HepG2 (cell line): Measurements from ENCODE around the gene QSOX1. TPM values are rescaled to one million over a fixed set of nuclear protein-coding genes. Genes with fewer than 3 reads are reported as not detected.

Source experiments
- ATAC-seq: fragments of 200-7000 bp; cut with Tn5 transposase; 3 replicates; pipeline ENCODE4 v1.9.1; 2020; ENCODE audit warnings: mild to moderate bottlenecking, moderate library complexity
- BruUV-seq: library from RNA; stranded (reverse); fragments of 400-500 nt; replicated peaks from 2 replicates; lab custom pipeline; 2021; lab: Mats Ljungman, UMichigan
- CTCF ChIA-PET: fragments of 300-600 bp; formaldehyde crosslinking; extraction: SDS; loops from one replicate; lab custom pipeline; 2021; ENCODE audit warnings: low total read pairs, inconsistent platforms, low intra/inter-chr PET ratio; lab: Yijun Ruan, JAX
- POLR2A ChIA-PET: fragments of 350-600 bp; sonication (Branson Sonifier 250); formaldehyde crosslinking; loops from one replicate; lab custom pipeline; 2020; ENCODE audit warnings: antibody characterized with exemption, inconsistent platforms; lab: Yijun Ruan, JAX
- DNase-seq: peaks from one replicate; pipeline ENCODE4 v3.0.0-alpha.2; 2015; ENCODE audit warnings: low spot score
- FAIRE-seq: peaks from 3 replicates; lab custom pipeline; 2011; peaks lifted over from hg19 to GRCh38; lab: Jason Lieb, UNC
- H2AFZ ChIP-seq: one replicate; pipeline ENCODE4 v1.6.1; 2011; ENCODE audit warnings: low read length, inconsistent platforms
- H3K27ac ChIP-seq: fragments of 300-600 bp; 3 replicates; pipeline ENCODE4 v1.8.0; 2011; ENCODE audit warnings: mixed run types, mild to moderate bottlenecking, mixed read lengths, low read length, inconsistent platforms; ENCODE audit not compliant: insufficient read depth; ENCODE audit errors: extremely low read length
- H3K27me3 ChIP-seq, 2 experiments: fragments of 200-600 bp in 1 of 2; 2 replicates in 1 of 2; 3 replicates in 1 of 2; pipeline versions ENCODE4 v1.6.0 to v1.8.0; 2011; ENCODE audit warnings: low read length in 2 of 2, mild to moderate bottlenecking in 2 of 2, moderate library complexity in 2 of 2, inconsistent platforms in 1 of 2; ENCODE audit not compliant: insufficient read depth in 2 of 2, control insufficient read depth in 1 of 2
- H3K36me3 ChIP-seq, 2 experiments: fragments of 200-600 bp in 1 of 2; replicated peaks in 1 of 2; 2 replicates in 1 of 2; 3 replicates in 1 of 2; pipeline versions ENCODE4 v1.5.1 to v1.8.0; 2011; ENCODE audit warnings: low read length in 2 of 2, inconsistent platforms in 1 of 2; ENCODE audit not compliant: insufficient read depth in 2 of 2, control insufficient read depth in 1 of 2
- H3K4me1 ChIP-seq: 2 replicates; pipeline ENCODE4 v1.5.1; 2012; ENCODE audit warnings: low read length, inconsistent platforms; ENCODE audit not compliant: insufficient read depth
- H3K4me2 ChIP-seq: 2 replicates; pipeline ENCODE4 v1.6.0; 2011; ENCODE audit warnings: low read depth, low read length, inconsistent platforms
- H3K4me3 ChIP-seq, 3 experiments: fragments of 200-600 bp in 1 of 3; sonication (generic), shearing (Covaris generic) in 1 of 3; replicated peaks in 1 of 3; 2 replicates each; pipeline ENCODE4 v1.5.1; 2011 to 2016; ENCODE audit warnings: low read length in 3 of 3, inconsistent platforms in 2 of 3, low read depth in 2 of 3, mild to moderate bottlenecking in 2 of 3, control low read depth in 1 of 3, mixed read lengths in 1 of 3; ENCODE audit not compliant: insufficient read depth in 1 of 3
- H3K79me2 ChIP-seq: one replicate; pipeline ENCODE4 v1.6.1; 2011; ENCODE audit warnings: low read length, inconsistent platforms; ENCODE audit not compliant: insufficient read depth
- H3K9ac ChIP-seq: 2 replicates; pipeline ENCODE4 v1.6.0; 2011; ENCODE audit warnings: mild to moderate bottlenecking, low read depth, low read length, inconsistent platforms; ENCODE audit not compliant: insufficient read depth
- H3K9me3 ChIP-seq: 2 replicates; pipeline ENCODE4 v1.5.1; 2012; ENCODE audit warnings: mild to moderate bottlenecking, low read length
- H4K20me1 ChIP-seq: 2 replicates; pipeline ENCODE4 v1.6.0; 2011; ENCODE audit warnings: inconsistent platforms, mild to moderate bottlenecking, low read length, moderate library complexity; ENCODE audit not compliant: insufficient read depth
- ATF5 ChIP-seq: sonication (generic); formaldehyde crosslinking; IDR thresholded peaks from 2 replicates; pipeline ENCODE4 v1.4.0; 2020; ENCODE audit warnings: mild to moderate bottlenecking, low read depth, missing genetic modification reagents
- CREM ChIP-seq, 2 experiments: sonication (generic) in 1 of 2; formaldehyde crosslinking in 1 of 2; IDR thresholded peaks; 2 replicates each; pipeline versions ENCODE4 v1.4.0 to v1.6.1; 2016 to 2020; ENCODE audit warnings: antibody characterized with exemption in 1 of 2, mild to moderate bottlenecking in 1 of 2, missing genetic modification reagents in 1 of 2
- FOXK2 ChIP-seq: fragments of 450-650 bp; IDR thresholded peaks from 2 replicates; pipeline ENCODE4 v1.6.1; 2016
- HOXA3 ChIP-seq: sonication (generic); formaldehyde crosslinking; IDR thresholded peaks from 2 replicates; pipeline ENCODE4 v1.5.0; 2020; ENCODE audit warnings: missing genetic modification reagents
- HOXA7 ChIP-seq: sonication (generic); formaldehyde crosslinking; IDR thresholded peaks from 2 replicates; pipeline ENCODE4 v1.8.1; 2022; ENCODE audit warnings: mild to moderate bottlenecking, missing genetic modification reagents, moderate library complexity
- IRF2 ChIP-seq: IDR thresholded peaks from 2 replicates; pipeline ENCODE4 v1.6.1; 2018; ENCODE audit warnings: missing genetic modification reagents, missing compliant biosample characterization
- KDM1A ChIP-seq: IDR thresholded peaks from 2 replicates; pipeline ENCODE4 v1.6.1; 2016; ENCODE audit warnings: missing compliant biosample characterization
- MLX ChIP-seq: IDR thresholded peaks from 2 replicates; pipeline ENCODE4 v1.6.1; 2016
- NRL ChIP-seq: sonication (generic); formaldehyde crosslinking; IDR thresholded peaks from 2 replicates; pipeline ENCODE4 v1.5.0; 2020; ENCODE audit warnings: missing genetic modification reagents, mild to moderate bottlenecking, moderate library complexity, borderline replicate concordance
- PAF1 ChIP-seq: IDR thresholded peaks from 2 replicates; pipeline ENCODE4 v1.6.1; 2016; ENCODE audit warnings: missing genetic modification reagents, missing compliant biosample characterization
- SAFB2 ChIP-seq: sonication (generic); formaldehyde crosslinking; IDR thresholded peaks from 2 replicates; pipeline ENCODE4 v1.5.1; 2020; ENCODE audit warnings: missing genetic modification reagents, low read depth, mild to moderate bottlenecking, borderline replicate concordance
- SIN3B ChIP-seq: fragments of 150-350 bp; IDR thresholded peaks from 2 replicates; pipeline ENCODE4 v1.6.1; 2014; ENCODE audit warnings: low read length
- SMARCC2 ChIP-seq: fragments of 450-650 bp; IDR thresholded peaks from 2 replicates; pipeline ENCODE4 v1.6.1; 2017; ENCODE audit warnings: antibody characterized with exemption, mild to moderate bottlenecking
- ZBTB20 ChIP-seq: sonication (generic); formaldehyde crosslinking; IDR thresholded peaks from 2 replicates; pipeline ENCODE4 v1.8.1; 2023; ENCODE audit warnings: missing genetic modification reagents, low read depth, mild to moderate bottlenecking, borderline replicate concordance
- ZNF790 ChIP-seq: sonication (generic); formaldehyde crosslinking; IDR thresholded peaks from 2 replicates; pipeline ENCODE4 v1.8.0; 2022; ENCODE audit warnings: missing genetic modification reagents, mild to moderate bottlenecking, borderline replicate concordance
- WGBS: methylation state at CpG from one replicate; pipeline ENCODE4 v1.1.6; 2017; ENCODE audit warnings: low lambda C conversion rate; 5-methylcytosine and 5-hydroxymethylcytosine counted together
- in situ Hi-C: cut with HindIII; loops from 2 replicates; pipeline ENCODE4 v1.10.0; 2017; ENCODE audit warnings: low pct_unique_long_range_greater_than_20kb; ENCODE audit not compliant: extremely low pct_ligation_motif_present
- intact Hi-C: fragments of 100-400 bp; cut with micrococcal nuclease; formaldehyde crosslinking; loops from one replicate; pipeline ENCODE4 v1.10.0; 2022; ENCODE audit not compliant: unreplicated experiment
- polyA plus RNA-seq, 8 experiments: library from polyadenylated mRNA; depleted of rRNA in 3 of 8; stranded (reverse) in 7 of 8; unstranded in 1 of 8; fragments of >200 nt; fragmentation: Illumina TruSeq in 4 of 8; extraction: Trizol in 4 of 8; gene quantifications; 2 replicates each; pipeline versions ENCODE4 v1.2.1 to v1.2.3, GENCODE V29; 2011 to 2016; ENCODE audit warnings: low read depth in 4 of 8, missing spikeins in 1 of 8, mixed read lengths in 1 of 8; ENCODE audit not compliant: insufficient read depth in 1 of 8
- total RNA-seq, 5 experiments: library from RNA; depleted of rRNA; stranded (reverse); fragments of >200 nt; fragmentation: Illumina TruSeq; extraction: Trizol; gene quantifications; 2 replicates each; pipeline ENCODE4 v1.2.3, GENCODE V29; 2016; ENCODE audit warnings: low read depth in 1 of 5
- TF ChIP-seq, protein P1 (sequence below): sonication (generic); formaldehyde crosslinking; IDR thresholded peaks from 2 replicates; pipeline ENCODE4 v1.4.0; 2020; ENCODE audit warnings: mild to moderate bottlenecking, missing genetic modification reagents
- TF ChIP-seq, protein P2 (sequence below): sonication (generic); formaldehyde crosslinking; IDR thresholded peaks from 2 replicates; pipeline ENCODE4 v1.9.0; 2021; ENCODE audit warnings: missing genetic modification reagents, mild to moderate bottlenecking, borderline replicate concordance

The QSOX1 gene
- total and polyA plus RNA-seq, 2 of the 13 experiments (the other 11 are each of a cell fraction or from before 2014, with no cell fraction given): 6.8 to 40.2 TPM

DNA sequence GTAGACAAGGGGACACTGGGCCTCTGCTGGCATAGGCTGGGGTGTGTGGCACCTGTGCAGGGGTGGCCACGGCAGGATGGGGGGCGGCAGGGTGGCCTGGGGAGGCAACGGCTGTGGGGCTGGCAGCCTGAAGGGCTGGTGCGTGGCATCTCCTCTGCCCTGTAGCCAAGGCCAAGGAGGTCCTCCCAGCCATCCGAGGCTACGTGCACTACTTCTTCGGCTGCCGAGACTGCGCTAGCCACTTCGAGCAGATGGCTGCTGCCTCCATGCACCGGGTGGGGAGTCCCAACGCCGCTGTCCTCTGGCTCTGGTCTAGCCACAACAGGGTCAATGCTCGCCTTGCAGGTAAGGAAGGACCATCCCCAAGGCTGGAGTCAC is 39.4 kb downstream of the QSOX1 start:
- no peak overlapping the region for H2AFZ ChIP-seq
- H3K4me1 ChIP-seq: peaks cover 9% of the 10 kb centered on the region; the same call in 1 of the 2 replicates
- BruUV-seq: no TSS peak
- FAIRE-seq (no peak), DNase-seq (no peak), ATAC-seq (no peak)
- H3K79me2 ChIP-seq: no peaks in the 10 kb centered on the region
- POLR2A ChIA-PET: no interaction called here
- intact Hi-C loops: no loop called here
- H3K27ac ChIP-seq: no peak overlapping the region
- H3K9ac ChIP-seq: no peak overlapping the region
- H3K4me2 ChIP-seq: no peak overlapping the region
- in situ Hi-C loops: no loop called here
- H3K9me3 ChIP-seq: no peaks in the 10 kb centered on the region
- WGBS: 71% methylated on average over 1 of the region's 14 CpGs
- TF ChIP-seq ZBTB20 (CRISPR knock-in tag): no peak
- H3K27me3 ChIP-seq: no peaks in the 10 kb centered on the region
- CTCF ChIA-PET: no interaction called here
- no peaks in the 10 kb centered on the region for H3K36me3 ChIP-seq
- no peak overlapping the region for H3K4me3 ChIP-seq
- no peaks in the 10 kb centered on the region for H4K20me1 ChIP-seq

DNA sequence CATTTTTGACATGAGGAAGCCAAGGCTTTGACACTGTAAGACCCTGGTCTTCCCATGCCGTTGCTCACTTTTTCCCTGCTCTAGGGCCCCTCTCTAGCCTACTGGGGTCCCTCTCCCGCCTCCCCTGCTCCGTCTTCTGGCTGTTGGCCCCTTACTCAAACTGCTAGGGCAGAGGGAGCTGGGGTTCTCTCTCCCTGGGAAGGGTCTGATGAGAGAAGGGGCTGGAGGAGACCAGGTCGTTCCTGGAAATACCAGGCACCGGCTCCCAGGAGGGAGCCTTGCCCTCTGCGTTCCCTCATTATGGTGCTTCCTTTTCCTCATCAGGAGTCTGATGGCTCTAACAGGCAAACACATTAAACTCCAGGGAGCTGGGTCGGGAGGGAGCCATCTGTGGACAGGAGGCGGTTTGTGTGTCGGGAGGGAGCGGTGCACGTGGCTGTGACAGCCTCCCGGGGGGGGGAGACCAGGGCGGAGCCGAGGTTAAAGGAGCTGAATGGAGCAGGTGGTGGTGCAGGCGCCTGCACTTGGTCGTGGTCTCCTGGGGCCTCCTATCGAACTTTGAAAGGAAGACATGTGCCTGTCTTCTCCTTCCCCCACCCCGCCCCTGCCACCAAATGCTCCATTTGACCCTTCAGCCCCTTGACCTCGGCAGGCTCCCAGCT is 40.0 kb downstream of the QSOX1 start:
- DNase-seq (no peak), ATAC-seq (no peak), FAIRE-seq (no peak)
- Histone ChIP-seq H3K4me2 (no peak overlapping the region), H3K27ac (no peak overlapping the region), H3K4me1 (peaks cover 9% of the 10 kb centered on the region; the same call in 1 of the 2 replicates), H3K4me3 (no peak overlapping the region), H4K20me1 (no peaks in the 10 kb centered on the region), H3K79me2 (no peaks in the 10 kb centered on the region), H3K27me3 (no peaks in the 10 kb centered on the region), H3K9ac (no peak overlapping the region), H3K9me3 (no peaks in the 10 kb centered on the region), H2AFZ (no peak overlapping the region), H3K36me3 (no peaks in the 10 kb centered on the region)
- ChIA-PET CTCF (no interaction called here), POLR2A (no interaction called here)
- intact Hi-C loops (no loop called here), in situ Hi-C loops (no loop called here)
- 77% methylated on average over 19 of the region's 19 CpGs for WGBS
- BruUV-seq: no TSS peak
- TF ChIP-seq SMARCC2: no peak
- no peak for TF ChIP-seq SIN3B
- TF ChIP-seq IRF2 (CRISPR knock-in tag): no peak
- no peak for TF ChIP-seq MLX (CRISPR knock-in tag)
- TF ChIP-seq PAF1 (CRISPR knock-in tag): no peak
- TF ChIP-seq, protein P1, sequence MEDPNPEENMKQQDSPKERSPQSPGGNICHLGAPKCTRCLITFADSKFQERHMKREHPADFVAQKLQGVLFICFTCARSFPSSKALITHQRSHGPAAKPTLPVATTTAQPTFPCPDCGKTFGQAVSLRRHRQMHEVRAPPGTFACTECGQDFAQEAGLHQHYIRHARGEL (CRISPR knock-in tag): no peak
- TF ChIP-seq FOXK2: no peak
- TF ChIP-seq KDM1A (CRISPR knock-in tag): no peak
- TF ChIP-seq, protein P2, sequence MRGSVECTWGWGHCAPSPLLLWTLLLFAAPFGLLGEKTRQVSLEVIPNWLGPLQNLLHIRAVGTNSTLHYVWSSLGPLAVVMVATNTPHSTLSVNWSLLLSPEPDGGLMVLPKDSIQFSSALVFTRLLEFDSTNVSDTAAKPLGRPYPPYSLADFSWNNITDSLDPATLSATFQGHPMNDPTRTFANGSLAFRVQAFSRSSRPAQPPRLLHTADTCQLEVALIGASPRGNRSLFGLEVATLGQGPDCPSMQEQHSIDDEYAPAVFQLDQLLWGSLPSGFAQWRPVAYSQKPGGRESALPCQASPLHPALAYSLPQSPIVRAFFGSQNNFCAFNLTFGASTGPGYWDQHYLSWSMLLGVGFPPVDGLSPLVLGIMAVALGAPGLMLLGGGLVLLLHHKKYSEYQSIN (CRISPR knock-in tag): no peak
- TF ChIP-seq HOXA7 (CRISPR knock-in tag): no peak
- TF ChIP-seq ZNF790: no peak
- TF ChIP-seq NRL (CRISPR knock-in tag): no peak
- no peak for TF ChIP-seq HOXA3
- TF ChIP-seq SAFB2: no peak
- no peak for TF ChIP-seq CREM (IDR thresholded peaks at IDR 0.05)
- TF ChIP-seq CREM (CRISPR knock-in tag; IDR thresholded peaks at IDR 0.05): no peak
- no peak for TF ChIP-seq ATF5 (CRISPR knock-in tag)
